Superior temporal gyrus (tissue), 1 donor: ENCODE measurements around the gene SCMH1.
A peak's percentile ranks its signal among the peaks of the same experiment; 100 is the strongest.

ENCODE experiments used
- DNase-seq: peaks from one replicate; pipeline ENCODE4 v3.0.0-alpha.2; 2016; ENCODE audit errors: extremely low spot score

SCMH1 gene

GRCh38 chr1:41003640-41004220 lies 238.4 kb downstream of the SCMH1 start:
- peak; percentile 97 for DNase-seq

DNA sequence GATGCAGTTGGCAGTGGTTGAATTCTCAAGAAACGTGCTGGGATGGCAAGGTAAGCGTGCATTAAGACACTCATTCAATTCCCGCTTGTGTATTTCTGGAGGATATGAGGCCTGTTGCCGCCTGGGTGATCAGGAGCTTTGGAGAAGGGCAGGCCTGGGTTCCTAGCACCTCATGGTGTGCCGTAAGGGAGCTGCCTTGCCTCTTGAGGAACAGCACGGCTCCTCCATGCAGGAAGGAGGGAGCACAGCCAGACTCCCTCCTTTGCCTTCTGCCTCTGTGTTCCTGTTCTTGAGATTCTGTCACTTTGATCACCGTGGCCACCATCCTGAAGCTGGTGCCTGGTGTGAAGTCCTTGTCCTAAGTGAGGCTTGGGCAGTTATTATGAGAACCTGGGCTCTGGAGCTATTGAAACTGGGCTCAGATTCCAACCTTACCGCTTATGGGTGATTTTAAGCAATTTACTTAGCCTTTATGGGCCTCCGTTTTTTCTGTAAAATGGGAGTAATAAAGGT lies 238.9 kb downstream of the SCMH1 start:
- DNase-seq: no peak

- no peak for DNase-seq
Observed at GRCh38 chr1:40998668-40999067, 243.4 kb downstream of the SCMH1 start.

DNA sequence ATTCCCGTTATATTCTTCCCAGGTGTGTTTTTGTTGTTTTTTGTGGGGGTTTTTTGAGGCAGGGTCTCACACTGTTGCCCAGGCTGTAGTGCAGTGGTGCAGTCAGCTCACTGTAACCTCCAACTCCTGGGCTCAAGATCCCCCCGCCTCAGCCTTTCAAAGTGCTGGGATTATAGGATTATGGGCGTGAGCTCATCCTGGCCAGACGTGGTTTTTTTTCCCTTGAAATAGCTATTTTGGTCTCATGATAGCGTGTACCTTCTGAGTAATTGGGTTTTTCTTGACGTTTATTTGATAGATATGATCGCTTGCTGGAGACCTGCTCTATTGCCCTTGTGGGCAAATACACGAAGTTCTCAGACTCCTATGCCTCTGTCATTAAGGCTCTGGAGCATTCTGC lies 245.0 kb downstream of the SCMH1 start:
- DNase-seq: no peak

GRCh38 chr1:40989066-40989465 lies 253.0 kb downstream of the SCMH1 start:
- DNase-seq: no peak

- no peak for DNase-seq
Observed at GRCh38 chr1:40988280-40988679, 253.8 kb downstream of the SCMH1 start.

- peak; percentile 51 for DNase-seq
Observed at GRCh38 chr1:40987439-40988276, 254.4 kb downstream of the SCMH1 start.

DNA sequence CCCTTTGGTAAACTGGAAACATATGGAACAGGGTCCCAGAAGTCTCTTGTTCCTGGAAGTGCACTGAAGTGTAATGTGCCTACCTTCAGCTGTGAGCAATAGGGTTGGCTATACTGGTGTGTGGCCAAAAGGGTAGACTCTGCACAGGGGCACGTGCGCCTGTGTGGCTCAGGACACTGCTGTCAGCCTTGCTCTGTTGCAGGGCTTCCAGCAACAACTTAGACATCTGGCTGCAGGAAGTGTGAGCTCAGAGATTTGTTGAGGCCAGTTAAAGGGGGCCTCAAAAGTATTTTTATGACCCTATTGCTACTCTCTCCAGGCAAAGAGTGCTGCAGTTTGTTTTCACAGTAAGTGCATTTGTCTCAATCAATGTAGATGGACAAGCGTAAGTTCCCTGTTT lies 255.2 kb downstream of the SCMH1 start:
- DNase-seq: no peak

DNA sequence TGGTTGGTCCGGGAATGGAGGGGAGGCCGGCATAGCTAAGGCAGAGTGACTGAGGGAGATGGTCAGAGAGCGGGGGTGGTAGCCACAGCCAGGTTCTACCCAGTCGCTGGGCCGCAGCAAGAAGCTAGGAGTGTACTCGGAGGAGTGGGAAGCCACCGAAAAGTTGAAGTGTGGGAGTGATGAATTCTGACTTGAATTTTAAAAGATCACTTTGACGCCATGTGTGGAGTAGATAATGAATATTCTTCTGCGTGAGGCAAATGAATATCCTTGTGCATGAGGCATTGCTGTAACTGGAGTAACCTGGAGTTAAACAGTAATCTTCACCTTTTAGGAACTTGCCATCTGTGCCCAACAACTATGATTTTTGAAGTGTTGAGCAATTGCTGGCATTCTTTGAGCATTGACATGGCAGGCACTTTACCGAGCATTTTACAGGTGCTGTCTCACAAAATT lies 255.8 kb downstream of the SCMH1 start:
- no peak for DNase-seq

GRCh38 chr1:40985875-40986274 lies 256.2 kb downstream of the SCMH1 start:
- no peak for DNase-seq

DNA sequence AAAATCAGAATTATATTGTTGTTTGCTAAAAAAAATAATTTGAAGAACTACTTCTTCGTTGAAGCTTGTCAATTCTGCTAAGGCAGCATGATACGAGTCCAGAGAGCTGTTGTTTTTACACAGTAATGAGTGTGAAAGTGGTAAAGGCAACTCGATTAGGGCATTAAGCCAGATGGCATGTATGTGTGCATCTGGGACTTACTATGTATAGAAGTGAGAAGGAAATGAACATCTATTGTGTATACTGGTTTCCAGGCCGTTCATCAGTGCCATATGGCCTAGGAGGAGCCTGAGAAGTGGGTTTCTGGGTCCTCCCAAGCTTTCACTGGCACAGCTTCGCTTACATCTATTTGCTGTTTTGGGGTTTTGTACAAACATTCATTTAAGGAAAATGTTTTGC lies 256.9 kb downstream of the SCMH1 start:
- DNase-seq: peak; percentile 49

DNA sequence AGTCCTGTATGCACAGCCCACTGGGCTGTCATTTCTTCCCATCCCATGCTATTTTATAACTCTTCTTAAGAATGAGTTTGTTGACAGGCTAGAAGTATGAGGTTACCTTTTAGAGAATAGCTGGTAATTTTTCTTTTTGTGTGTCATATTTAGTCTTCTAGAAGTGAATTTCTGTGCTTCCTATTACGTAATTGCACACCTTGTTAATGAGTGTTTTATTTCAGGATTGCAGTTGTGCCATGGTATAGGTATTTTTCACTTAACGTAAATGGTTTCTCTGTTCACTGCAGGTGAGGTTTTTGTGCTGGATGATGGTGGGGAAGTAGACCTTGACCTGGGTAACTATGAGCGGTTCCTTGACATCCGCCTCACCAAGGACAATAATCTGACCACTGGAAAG lies 257.6 kb downstream of the SCMH1 start:
- DNase-seq: no peak

GRCh38 chr1:40984066-40984465 lies 258.0 kb downstream of the SCMH1 start:
- no peak for DNase-seq

DNA sequence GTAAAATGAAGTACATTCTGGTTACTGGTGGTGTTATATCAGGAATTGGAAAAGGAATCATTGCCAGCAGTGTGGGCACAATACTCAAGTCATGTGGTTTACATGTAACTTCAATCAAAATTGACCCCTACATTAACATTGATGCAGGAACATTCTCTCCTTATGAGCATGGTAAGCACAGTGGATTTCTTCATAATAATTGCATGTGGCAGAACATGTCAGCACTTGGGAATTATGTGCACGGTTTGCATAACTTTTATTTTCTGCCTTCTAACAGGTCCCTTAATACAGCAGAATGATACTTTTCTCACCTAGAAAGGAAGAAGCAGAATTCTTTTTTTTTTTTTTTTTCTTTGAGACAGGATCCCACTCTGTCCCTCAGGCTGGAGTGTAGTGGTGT lies 258.8 kb downstream of the SCMH1 start:
- DNase-seq: no peak

GRCh38 chr1:40982721-40983120 lies 259.4 kb downstream of the SCMH1 start:
- DNase-seq: no peak

GRCh38 chr1:40981691-40982448 lies 260.2 kb downstream of the SCMH1 start:
- DNase-seq: no peak

GRCh38 chr1:40980453-40981121 lies 261.5 kb downstream of the SCMH1 start:
- DNase-seq: no peak

DNA sequence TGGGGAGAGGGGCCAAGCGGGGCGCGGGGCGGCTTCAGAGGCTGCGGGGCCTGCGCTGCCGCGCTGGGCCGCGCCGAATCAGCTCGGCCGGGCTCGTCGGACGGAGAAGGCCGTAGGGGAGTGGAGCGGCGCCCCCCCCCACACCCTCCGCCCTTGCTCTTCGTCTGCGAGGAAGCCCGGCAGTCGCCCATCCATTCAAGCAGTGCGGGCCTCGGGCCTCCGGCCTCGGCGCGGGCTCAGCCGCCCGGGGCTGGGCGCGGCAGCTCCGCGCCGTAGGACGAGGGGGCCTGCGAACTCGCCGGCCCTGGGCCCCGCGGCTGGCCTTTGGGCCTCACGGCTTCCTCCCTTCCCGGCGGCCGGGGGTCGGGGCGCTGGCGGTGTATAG lies 262.0 kb downstream of the SCMH1 start:
- no peak for DNase-seq

- DNase-seq: peak; percentile 97
Observed at GRCh38 chr1:40979241-40980067, 262.7 kb downstream of the SCMH1 start, which contains the start of gene CTPS1. Gene CTPS1 (plus strand): TSS chr1:40979696. CDS start chr1:40983291, 3,595 bp downstream.

GRCh38 chr1:40978886-40979240 lies 263.2 kb downstream of the SCMH1 start:
- no peak for DNase-seq

DNA sequence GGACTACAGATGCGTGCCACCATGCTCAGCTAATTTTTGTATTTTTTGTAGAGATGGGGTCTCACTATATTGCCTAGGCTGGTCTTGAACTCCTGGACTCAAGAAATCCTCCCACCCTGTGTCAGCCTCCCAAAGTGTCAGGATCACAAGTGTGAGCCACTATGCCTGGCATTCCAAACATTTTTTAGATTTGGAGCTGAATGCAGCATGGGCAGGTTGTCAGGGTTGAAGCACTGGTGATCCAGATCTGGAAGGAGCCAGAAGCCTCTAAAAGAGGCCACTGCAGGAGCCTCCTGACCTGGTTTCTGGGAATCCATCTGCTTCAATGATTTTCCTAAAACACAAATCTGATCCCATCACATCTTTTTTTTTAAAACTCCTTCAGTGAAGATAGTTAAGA lies 264.4 kb downstream of the SCMH1 start:
- DNase-seq: no peak
